ENCODE results near the gene WDR90.

WDR90 gene

DNA sequence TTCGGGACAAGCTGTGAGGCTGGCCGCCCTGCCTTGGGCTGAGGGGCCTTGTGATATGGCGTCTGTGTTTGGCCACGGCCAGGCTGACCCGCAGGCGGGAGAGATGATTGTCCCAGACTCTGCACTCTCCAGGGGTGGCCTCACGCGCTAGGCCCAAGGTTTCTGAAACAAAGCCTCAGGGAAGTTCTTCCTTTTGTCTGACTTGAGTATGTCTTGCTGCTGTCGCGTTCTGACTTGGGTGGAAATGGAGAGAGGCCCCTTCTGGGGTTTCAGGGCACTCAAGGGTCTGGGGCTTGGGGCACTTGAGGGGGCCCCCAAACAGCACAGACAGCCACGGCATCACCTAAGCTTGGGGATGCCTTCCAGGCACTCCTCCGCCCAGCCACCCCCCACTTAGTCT lies 61.9 kb downstream of the WDR90 start:
- no peak for DNase-seq

DNA sequence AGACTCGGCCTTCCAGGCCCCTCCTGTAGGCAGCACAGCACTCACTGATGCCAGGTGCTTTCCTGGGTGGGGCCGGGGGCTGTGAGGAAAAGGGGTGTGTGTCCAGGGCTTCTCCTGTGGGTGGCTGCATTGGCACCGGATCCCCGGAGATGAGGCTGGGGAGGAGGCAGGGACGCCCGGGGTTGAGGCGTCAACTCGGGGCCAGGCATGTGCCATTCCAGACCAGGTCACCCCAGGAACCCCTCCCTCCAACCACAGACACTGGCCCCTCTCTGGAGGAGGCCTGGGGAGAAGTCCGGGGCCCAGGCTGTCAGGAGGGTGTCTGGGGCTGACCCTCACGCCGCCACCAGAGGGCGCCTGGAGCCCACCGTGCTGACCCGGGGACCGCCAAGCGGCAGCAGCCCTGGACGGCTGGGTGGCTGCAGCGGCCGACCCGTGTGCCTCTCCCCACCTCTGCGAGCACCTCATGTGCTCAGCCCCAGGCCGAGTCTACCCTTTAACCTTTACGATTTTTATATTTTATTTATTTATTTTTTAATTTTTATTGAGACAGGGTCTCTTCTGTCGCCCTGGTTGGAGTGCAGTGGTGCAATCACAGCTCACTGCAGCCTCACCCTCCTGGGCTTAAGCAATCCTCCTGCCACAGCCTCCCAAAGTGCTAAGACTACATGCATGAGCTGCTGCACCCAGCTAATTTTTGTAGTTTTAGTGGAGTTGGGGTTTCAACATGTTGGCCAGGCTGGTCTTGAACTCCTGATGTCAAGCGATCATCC lies 62.6 kb downstream of the WDR90 start:
- peak; percentile 56 for DNase-seq

DNA sequence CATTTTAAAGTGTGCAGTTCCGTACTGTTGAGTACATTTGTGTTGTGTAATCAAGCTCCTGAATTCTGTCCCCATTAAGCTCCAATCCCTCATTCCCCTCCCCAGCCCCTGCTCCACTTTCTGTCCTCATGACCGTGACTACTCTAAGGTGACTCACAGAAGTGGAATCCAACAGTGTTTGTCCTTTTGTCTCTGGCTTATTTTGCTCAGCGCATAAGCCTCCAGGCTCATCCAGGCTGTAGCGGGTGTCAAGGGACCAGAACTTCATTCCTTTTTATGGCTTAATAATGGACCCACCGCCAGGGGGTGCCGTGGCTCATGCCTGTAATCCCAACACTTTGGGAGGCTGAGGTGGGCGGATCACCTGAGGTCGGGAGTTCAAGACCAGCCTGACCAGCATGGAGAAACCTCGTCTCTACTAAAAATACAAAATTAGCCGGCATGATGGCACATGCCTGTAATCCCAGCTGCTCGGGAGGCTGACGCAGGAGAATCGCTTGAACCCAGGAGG lies 63.6 kb downstream of the WDR90 start:
- peak; percentile 83 for DNase-seq

DNA sequence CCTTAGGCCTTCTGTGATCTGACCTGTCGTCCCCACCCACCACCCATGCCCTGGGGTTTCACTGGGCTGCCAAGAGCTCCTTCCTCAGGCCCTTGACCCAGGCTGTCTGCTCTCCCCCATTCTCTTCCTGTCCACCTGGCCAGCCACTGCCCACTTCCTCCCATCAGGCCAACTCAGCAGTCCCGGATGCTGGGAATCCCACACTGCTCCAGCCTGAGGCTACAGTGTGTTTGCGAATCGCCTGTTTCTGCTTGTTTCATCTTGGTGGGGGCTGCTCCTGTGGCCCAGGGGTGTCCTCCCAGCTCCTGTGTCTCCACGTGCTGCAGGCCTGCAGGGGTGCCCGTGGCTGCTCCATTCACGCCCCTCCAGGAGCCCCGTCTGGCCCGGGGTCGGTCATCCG lies 64.9 kb downstream of the WDR90 start:
- DNase-seq: no peak

DNA sequence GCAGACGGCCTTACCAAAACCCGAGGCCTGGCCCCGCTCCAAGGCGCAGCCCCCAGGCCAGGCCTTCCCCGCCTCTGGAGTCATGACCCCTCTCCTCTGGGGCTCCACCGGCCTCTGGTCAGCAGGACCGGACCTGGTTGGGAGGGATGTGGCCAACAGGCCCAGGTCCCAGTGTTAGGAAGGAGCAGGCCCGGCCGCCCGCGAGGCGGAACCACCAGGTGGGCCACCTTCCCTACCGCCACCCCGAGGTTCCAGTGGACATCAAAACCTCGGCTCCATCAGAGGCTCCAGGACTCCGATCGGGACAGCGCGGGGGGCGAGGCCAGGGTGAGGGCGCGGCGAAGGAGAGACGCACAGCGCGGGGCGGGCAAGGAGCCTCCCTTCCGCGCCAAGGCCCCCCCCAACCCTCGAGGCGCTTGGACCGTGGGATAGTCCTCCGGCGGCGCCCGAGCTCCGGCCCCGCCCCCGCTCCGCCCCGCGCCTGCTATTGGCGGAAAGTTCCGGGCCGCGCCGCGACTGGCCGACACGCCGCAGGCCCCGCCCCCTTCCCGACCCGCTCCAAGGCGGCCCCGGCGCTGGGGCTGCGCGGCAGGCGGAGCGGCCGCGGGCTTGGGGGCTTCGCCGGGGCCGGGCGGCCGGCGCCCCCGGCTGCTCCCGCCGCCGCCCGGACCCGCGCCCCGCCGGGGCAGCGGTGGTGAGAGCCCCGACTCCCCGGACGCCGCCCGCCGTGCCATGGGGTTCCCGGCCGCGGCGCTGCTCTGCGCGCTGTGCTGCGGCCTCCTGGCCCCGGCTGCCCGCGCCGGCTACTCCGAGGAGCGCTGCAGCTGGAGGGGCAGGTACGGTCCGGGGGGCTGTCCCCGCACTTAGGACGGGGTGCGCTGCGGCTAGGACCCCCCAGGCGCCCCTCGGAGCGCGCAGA lies 65.7 kb downstream of the WDR90 start, which contains the start of gene METRN:
Gene METRN (plus strand): TSS at position 561 of the 919 bp plus-strand sequence. CDS start 172 bp downstream, at position 733.
- DNase-seq: peak; percentile 73

DNA sequence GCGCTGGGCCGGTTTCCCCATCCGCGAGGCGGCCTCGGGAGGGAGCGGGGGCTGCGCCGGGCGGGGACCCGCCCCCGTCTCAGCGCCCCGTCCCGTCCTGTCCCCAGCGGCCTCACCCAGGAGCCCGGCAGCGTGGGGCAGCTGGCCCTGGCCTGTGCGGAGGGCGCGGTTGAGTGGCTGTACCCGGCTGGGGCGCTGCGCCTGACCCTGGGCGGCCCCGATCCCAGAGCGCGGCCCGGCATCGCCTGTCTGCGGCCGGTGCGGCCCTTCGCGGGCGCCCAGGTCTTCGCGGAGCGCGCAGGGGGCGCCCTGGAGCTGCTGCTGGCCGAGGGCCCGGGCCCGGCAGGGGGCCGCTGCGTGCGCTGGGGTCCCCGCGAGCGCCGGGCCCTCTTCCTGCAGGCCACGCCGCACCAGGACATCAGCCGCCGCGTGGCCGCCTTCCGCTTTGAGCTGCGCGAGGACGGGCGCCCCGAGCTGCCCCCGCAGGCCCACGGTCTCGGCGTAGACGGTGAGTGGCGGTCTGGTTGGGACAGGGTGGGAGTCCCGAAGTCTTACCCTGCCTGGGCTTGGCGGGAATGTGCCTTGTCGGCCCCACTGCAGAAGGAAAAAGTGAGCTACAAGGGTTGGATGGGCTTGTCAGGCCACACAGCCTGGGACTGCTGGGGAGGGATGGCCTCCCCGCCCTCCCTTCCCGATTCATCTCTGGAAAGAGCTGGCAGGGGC lies 66.5 kb downstream of the WDR90 start:
- DNase-seq: no peak

DNA sequence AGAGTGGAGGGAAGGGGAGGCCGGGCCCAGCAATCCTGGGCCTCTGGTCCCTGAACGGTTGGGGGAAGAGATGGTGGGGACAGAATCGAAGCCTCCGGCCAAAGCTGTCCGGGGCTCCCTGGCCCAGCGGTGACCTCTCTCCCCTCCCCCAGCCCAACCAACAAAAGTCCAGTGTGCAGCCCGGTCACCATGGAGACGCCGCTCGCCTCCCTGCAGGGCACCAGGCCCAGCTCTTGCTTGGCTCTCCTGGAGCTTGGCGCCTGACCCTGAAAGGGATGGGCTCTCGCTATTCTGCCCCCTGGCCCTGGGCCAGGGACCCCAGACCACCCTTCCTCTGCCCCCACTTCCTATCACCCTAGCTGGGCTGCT lies 67.0 kb downstream of the WDR90 start:
- DNase-seq: no peak

DNA sequence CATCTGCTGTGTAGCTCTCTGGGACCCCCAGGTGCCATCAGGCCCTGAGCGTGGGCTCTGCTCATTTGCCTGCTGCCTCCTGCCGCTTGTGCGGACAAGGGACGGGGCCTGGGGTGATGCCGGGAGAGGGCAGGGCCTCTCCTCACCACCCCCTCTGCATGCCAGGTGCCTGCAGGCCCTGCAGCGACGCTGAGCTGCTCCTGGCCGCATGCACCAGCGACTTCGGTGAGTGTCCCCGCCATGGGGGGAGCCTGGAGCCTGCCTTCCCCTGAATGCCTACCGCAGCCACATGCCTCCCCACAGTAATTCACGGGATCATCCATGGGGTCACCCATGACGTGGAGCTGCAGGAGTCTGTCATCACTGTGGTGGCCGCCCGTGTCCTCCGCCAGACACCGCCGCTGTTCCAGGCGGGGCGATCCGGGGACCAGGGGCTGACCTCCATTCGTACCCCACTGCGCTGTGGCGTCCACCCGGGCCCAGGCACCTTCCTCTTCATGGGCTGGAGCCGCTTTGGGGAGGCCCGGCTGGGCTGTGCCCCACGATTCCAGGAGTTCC lies 67.7 kb downstream of the WDR90 start:
- no peak for DNase-seq
